HL-60/S4 treated with retinoic acid at 250 ng/mL for 4 days and 3 days (cell line): Measurements from ENCODE around the gene HSPH1.

ENCODE experiments used
- in situ Hi-C: fragments of 300-500 bp; cut with MboI; formaldehyde crosslinking; loops from 2 replicates; pipeline ENCODE4 v1.7.0; 2022; ENCODE audit warnings: low sequenced_read_pairs

HSPH1 gene

DNA sequence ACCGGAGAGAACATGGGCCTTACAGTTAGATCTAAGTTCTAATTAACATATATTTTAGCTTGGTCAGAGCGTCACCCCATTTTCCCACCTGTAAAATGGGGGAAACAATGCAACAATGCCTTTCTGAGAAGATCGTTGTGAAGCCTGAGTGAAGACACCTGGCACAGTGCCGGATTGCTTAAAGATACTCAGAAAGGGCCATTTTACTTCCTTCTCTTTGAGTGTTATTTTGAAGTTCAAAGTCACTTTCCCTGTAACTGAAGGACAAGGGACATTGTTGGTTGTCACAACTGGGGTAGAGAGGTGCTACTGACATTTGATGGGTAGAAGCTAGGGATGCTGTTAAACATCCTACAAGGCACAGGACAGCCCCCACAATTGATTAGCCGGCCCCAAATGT, 28.1 kb downstream of the HSPH1 start:
- in situ Hi-C loops, result no loop called here

DNA sequence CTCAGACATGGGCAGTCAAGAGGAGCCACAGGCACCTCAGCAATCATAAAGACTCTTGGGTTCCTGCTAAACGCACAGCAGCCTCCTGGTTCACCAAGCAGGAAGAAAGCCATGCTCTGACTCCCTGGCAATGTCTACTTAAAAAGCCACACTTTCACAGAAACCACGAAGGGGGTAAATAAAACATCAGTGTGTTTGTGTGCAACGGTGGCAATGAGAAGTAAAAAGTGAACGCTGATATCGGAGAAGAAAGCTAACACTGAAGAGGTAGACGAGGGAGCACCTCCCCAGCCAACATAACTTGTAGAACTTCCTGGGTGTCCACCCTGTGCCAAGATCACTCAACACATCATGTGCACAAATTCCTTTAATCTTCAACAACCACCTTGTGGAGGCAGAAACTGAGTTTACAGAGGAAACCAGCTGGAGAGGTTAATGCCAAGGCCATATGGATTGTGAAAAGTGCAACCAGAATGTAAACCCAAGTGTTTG, 30.2 kb downstream of the HSPH1 start:
- in situ Hi-C loops, result no loop called here

DNA sequence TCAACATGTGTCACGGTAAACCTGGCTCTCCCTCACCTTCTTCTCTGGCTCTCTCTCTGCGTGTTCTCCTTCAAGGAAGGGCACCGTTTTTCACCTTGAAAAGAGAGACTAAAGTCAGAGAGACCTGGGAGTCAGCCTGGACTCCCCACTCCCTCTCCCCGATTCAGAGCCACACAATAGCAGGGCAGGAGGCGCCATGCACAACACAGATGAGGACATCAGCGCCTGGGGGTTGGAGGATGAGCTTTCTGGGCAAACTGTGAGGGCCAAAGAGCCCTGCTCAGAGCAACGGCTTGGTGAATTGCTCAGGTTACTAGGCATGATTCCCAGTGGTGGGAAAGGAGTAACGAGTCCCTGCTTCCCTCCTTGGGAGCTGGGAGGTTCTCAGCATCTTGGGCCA, 32.3 kb downstream of the HSPH1 start:
- in situ Hi-C loops, result no loop called here

DNA sequence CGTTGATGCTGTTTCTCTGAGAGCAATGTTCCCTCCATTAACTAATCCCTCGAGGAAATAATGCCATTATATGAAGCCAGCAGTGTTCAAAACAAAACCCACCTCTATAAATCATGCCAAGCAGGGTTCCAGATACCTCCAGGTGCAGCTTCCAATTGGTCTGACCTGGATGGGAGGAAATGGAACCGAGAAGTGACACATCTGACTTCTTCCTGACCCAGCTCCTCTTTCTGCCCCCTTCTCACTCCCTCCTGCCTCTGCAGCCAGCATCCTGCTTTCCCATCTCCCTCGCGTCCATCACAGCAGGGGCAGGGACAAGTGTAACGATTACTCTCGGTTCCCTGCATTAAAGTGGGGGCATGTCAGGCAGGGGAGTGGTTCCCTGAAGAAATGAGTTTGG, 37.5 kb downstream of the HSPH1 start:
- in situ Hi-C loops, result no loop called here

DNA sequence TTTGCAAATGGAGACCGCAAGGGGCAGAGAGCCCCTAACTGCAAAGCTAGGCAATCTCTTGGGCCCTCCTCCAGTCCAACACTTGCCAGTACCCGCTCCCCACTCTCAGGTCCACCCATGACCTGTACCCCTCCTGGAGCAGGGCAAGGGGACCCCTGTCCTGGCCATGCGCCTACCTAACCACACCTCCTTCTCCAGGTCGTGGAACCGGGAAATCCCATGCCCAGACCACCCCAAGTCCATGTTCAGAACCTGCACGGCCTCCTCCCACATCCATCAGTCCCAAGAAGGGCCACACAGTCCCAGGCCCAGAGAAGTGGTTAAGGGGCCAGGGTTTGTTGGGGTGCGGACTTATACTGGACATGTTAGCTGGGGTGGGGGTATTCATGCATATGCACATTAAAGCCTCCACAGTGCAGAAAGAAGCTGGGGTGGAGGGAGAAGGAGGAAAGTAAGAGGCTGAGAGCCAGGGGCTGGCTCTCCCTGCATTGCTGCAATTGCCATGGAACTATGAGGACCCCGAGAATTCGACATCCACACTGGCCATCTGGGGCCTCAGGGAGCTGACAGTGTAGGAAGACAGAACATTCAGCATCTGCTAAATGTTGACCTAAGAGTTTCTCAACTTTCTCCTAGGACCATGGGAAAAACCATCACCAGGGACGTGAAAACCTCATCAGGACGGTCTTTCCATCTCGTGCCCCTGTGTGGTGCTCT, 39.0 kb downstream of the HSPH1 start:
- in situ Hi-C loops, result no loop called here

DNA sequence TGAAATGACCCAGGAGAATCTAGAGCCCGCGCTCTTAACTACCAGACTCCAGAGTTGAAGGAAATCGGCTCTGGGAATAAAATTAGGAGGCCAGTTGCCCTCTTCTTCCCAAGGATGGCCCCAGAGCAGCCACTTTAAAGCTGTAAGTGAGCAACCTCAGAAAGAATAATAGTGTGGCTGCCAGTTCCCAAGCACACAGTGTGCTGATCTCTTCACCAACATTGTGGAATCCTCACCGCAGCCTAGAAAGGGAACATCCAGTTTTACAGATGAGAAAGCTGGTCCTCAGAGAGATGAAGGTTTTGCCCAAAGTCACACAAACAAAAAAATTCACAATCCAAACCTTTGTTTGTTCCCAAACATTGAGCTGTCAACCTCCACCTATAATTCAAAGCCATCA, 39.6 kb downstream of the HSPH1 start:
- in situ Hi-C loops, result no loop called here

DNA sequence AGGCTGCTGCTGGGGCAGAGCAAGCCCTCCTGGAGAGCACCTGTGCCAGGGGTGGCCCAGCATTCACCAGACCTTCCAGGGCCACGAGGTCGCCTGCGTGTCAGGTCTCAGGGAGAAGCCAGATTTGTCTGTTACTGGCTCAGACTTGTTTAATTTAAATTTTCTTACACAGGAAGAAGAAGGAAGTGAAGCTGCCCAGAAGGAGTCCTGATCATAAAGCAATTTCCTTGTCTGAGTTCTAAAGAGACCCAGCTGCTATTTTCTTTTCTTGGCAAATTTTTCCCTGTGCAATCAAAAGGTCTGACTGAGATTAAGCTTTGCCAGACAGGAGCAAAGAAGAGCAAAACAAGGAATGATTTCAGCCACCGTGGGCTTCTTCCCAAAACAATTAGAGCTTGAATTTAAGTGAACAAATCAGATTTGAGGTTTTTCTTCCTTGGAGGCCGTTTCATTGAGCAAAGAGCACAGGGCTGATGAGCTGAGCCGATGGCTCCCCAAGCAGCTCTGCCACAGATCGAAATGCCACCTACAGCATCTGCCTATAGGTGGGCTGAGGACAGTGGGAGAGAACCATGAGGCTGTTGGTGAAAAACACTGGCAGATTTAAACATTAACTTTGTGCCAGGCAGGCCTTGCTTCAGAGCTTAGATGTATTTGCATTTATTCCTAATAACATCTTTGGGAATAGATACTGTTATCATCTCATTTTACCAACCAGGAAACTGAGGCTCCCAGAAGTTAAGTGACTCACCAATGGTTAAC, 40.1 kb downstream of the HSPH1 start:
- in situ Hi-C loops, result no loop called here

DNA sequence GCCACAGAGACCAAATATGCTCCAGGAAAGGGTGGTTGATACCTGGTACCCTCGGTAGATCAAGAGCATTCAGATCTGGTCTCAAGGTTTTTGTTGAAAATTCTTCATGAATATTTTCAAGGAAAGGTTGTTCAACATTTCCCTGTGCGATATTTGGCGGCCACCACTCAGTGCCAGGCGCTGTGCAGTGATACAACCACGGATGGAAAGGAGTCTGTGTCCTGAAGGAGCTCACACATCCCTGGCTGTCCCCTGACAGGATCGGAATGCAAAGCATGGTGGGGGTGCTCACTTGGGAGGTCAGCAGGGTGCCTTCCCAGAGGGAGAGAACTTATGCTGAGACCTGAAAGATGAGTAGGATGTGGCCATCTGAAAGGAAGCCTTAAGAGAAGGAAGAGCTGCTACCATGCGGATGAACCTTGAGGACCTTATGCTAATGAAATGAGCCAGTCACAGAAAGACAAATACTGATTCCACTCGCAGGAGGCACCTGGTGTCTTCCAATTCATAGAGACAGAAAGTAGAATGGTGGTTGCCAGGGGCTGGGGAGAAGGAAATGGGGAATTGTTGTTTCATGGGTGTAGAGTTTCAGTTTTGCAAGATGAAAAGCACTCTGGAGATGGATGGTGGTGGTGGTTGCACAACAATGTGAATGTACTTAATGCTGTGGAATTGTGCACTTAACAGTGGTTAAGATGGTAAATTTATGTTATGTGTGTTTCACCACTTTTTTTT, 41.6 kb downstream of the HSPH1 start:
- in situ Hi-C loops, result no loop called here

DNA sequence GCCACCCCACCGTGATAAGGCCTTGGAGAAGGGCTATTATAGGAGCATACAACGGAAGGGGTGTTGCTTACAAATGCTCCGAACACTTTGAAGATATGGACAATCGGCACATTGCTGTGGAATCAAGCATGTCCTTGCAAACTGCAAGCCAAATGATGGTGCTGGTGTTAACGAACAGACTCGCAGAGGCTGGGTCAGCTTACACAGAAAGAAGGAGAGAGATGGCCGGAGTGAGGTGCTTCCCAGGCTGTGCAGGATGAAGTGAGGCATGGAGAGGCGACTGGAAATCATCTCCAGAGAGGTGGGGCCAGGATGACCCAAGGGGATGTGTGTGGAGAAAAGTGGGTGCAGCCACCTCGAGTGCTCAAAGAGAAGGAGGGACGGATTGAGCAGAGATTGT, 42.2 kb downstream of the HSPH1 start:
- in situ Hi-C loops, result no loop called here

DNA sequence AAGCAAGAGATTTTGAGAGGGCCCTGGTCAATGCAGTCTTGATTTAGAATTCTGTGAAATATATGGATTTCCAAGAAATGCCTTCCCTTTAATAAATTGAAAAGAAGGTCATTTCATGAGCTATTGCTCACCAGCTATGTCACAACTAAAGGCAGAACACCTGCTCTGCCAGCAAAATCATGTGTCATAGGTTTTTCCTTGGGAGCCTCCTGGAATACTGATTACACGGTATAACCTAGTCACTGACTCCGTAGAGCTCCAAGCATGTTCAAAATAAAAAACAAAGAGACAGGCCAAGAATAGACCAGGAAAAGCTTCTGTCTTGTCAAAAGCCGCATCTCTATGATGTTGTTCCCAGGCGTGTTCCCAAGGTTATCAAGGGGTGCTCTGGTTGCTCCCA, 45.5 kb downstream of the HSPH1 start:
- in situ Hi-C loops, result no loop called here

DNA sequence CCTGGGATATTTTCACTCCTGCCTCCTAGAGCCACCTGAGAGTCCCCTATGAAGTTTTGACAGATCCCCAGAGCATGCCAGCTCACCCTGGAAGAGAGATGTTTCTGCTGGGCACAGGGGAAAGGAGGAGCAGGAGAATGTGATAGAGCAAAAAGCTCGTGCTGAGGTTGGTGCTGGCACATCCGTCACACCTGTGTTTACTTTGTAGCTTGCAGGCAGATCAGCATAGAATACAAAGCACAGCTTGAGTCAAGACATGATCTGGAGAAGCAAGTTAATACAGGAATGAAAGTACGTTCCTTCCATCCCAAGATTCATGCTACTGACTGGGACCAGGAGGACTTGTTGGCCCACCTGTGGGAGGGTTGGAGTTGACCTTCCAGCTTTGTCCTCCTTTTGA, 46.1 kb downstream of the HSPH1 start:
- in situ Hi-C loops, result no loop called here

DNA sequence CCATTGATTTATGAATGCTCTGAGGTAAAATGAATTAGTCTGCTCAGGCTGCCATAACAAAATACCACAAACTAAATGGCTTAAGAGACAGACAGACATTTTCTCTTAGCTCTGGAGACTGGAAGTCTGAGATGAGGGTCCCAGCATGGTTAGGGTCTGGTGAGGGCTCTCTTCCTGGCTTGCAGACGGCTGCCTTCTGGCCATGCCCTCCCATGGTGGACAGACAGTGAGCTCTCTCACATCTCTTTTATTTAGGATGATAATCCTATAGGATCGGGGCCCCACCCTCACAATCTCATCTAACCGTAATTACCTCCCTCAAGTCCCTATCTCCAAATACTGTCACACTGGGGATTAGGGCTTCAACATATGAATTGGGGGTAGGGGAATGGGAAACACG, 47.1 kb downstream of the HSPH1 start:
- in situ Hi-C loops, result no loop called here

DNA sequence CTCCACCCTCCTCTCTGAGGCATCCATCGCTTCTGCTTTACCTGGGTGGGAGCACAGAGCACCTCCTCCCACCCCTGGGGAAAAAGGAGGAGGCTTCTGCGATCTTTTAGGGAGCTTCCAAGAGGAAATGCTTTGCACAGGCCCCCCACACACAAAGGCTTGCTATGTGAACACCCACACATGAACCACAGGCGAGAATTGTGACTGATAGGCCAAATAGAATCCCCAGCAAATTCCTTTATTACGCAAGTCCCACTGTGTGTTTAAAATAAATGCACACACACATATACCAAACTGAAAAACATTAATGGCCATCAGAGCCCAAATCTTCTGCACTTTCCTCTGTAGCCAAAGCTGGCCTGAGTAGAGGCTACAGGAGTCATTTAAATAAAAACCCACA, 50.6 kb downstream of the HSPH1 start:
- in situ Hi-C loops, result no loop called here

DNA sequence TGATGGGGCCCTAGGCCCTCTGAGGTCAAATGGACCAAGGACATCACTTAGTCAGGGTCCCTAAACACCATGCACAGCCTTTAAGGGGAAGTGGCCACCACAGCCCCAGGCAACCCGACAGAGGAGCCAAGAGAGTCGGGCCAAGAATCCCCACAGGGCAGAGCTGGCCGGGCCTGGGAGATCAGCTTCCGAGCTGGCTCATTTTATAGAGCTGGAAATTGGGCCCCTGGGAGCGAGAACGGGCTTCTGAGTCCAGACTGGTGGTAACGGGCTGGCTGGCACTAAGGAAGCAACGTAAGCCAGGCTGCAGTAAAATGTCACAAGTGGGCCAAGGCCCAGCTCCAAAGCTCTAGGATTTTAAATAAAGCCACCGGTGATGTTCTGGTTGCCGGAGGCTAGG, 51.1 kb downstream of the HSPH1 start:
- in situ Hi-C loops, result no loop called here

DNA sequence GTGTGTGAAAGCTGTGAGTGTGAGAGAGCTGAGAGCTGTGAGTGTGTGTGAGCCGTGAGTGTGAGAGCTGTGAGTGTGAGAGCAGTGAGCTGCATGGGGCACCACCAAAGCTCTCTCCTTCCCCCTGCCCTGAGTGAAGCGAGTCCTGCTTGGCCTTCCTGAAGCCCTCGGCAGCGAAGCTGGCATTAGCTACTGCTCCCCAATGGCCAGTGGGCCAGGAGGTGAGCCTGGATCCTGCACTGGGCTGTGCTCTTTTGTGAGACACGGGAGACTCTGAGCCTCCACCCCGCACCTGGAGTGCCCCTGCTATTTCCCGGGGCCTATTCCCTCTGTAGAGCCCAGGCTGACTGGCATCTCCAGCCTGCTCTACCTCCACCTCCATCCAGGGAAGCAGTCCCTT, 51.5 kb downstream of the HSPH1 start:
- in situ Hi-C loops, result no loop called here

DNA sequence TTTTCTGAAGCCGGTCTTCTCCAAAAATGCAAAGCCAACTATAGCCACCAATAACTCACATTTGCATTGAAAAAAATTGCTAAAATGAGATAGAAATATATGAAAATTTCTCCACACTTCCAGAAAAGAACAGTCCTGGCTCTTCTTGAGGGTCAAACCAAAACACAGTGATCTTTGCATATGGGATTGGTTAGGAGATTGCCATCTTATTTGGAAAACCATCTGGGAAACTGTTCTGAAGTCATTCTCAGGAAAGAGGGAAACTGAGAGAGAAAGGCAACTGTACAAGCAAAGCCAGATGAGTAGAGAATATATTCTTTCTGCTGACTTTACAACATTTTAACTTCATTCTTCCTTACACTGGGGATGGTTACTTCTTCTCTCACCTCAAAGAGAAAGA, 54.6 kb downstream of the HSPH1 start:
- in situ Hi-C loops, result no loop called here

DNA sequence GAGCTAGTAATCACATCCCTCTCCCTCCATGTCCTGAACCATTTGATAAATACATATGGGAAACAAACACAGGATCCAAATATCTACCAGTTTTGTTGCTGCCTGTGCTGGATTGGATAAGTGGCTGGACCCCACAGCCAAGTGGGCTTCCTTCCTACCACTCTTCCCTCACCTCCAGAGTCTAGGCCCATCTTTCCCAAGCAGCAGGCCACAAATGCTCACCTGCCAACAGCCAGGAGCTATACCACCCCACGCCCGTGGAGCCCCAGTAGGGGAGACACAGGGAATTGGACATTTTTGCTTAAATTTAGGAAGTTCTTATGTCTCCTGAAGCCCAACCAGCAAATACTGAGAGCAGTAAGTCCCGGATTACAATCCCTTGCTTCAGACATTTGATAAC, 55.8 kb downstream of the HSPH1 start:
- in situ Hi-C loops, result no loop called here

DNA sequence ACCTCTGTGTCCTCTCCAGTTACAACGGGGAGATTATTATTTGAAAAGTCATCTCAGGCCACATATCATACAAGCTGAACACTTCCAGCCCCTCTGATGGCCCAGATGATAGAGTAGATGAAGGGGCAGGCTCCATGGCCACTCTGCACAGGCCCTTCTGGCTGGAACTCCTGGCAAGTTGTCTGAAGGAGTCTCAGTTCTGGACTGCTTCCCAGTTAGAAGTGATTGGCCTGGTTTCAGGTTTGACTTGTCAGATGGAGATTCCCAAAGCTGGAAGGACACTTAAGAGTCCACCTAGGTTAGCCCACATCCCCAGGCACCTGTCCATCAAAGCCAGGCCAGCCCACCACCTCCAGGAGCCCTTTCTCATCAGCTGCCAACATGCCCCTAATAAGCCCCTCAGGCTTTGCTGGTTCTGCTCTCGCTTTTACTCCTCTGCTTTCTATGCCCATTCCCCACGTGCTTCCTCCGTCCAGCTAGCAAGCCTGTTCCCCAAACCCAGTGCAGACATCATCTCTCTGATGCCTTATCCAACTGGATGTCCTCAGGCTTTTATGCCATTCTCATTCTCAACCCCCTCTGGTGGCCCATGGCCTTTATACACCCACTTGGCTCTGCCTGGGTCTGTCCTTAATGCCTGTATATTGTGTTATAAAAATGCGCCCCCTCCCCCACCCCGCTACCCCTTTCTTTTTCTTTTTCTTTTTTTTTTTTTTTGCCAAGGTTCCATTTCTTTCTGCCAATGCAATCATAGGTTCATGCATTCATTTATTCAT, 56.5 kb downstream of the HSPH1 start:
- in situ Hi-C loops, result no loop called here

DNA sequence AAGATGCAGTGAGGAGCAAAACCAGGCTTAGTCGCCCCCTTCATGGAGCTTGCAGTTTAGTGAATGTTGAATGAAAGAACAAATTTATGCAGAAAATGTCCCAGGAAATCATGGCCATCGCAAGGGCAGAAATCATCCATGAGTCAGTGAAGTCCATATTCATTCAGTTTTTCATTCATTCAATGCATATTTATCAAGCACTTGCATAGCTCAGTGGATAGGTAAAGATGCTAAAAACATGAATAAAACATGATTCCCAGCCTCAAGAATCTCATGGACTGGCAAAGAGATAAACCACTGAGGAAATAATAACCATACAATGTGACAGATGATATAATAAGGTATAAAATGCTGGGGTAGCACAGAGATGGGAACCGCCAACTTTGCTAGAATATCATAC, 58.8 kb downstream of the HSPH1 start:
- in situ Hi-C loops, result no loop called here

DNA sequence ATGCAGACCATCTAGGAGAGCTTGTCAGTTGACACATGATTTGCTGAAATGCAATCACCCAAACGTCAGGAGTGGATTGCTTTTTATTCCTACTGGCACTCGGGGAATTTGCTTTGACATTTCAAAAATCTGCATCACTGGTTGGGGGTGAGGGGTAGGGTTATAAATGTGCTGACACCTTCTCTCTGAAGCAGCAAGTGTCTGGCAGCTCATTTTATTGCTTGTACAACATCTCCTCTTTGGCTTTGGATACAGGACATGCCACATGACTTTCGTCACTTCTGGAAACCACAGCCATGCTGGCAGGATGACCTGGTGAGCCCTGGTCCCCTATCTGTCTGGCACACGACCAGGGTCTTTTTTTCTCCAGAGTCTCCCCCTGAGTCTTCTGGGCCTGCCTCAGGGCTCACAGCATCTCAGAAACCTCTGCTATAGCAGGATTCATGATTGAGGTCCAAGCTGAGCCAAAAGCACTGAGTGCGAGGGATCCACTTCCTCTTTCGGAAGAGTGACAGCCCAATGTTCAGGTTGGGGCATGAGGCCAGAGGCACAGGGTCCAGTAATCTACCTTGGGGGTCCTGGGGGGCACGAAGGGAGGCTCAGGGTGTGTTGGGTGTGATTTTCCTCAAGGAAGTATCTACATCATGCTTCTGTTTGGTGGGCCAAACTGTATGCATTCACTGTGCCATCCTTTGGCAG, 60.1 kb downstream of the HSPH1 start:
- in situ Hi-C loops, result no loop called here

DNA sequence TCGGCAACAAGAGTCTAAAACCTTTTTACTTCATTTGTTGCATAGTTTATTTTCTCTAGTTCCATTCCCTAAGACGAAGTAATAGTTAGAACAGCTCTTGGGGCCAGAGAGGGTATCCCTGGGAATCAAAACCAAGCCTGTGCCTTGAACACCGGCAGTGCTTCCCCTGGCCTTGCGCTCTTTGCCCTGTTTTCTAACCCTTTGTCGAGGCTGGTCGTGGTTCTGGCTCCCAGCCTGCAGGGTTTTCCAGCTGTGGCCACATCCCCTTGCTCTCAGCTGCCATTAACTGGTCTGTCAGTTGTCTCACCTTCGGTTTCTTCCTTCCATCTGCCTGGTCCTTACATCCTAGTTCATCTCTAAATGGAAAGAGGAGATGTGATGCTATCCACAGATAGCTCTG, 61.0 kb downstream of the HSPH1 start:
- in situ Hi-C loops, result no loop called here
